Measurements from ENCODE around the gene RSPH3.

RSPH3 gene

DNA sequence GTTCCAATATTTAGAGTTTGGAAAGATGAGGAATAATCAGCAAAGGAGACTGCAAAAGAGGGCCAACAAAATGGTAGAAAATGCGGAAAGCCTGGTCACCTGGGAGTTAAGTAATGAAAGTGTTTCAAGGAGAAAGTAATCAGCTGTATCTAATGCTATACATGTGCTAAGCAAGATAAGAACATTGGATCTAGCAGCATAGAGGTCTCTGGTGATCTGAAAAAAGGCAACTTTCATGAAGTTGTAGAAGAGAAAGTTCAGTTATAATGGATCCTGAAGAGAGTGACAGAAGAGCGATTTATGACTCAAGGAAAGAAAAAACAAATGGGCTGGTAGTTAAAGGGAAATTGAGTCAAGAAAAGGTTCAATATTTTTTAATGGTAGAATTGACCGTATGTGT is 4.6 kb upstream of the RSPH3 start:
- TF ChIP-seq POLR2AphosphoS5 (IDR thresholded peaks at IDR 0.05; ENCODE audit: low read depth, low read length) (no peak), FOXP2 (optimal IDR thresholded peaks at IDR 0.05; ENCODE audit: borderline replicate concordance, extremely low read depth, extremely low read length, insufficient read depth) (no peak), TAF1 (IDR thresholded peaks at IDR 0.05; ENCODE audit: borderline replicate concordance, insufficient read depth, low read length) (no peak), SIN3A (IDR thresholded peaks at IDR 0.05; ENCODE audit: borderline replicate concordance, insufficient read depth, low read length) (no peak)
- TF ChIP-seq, protein P1, sequence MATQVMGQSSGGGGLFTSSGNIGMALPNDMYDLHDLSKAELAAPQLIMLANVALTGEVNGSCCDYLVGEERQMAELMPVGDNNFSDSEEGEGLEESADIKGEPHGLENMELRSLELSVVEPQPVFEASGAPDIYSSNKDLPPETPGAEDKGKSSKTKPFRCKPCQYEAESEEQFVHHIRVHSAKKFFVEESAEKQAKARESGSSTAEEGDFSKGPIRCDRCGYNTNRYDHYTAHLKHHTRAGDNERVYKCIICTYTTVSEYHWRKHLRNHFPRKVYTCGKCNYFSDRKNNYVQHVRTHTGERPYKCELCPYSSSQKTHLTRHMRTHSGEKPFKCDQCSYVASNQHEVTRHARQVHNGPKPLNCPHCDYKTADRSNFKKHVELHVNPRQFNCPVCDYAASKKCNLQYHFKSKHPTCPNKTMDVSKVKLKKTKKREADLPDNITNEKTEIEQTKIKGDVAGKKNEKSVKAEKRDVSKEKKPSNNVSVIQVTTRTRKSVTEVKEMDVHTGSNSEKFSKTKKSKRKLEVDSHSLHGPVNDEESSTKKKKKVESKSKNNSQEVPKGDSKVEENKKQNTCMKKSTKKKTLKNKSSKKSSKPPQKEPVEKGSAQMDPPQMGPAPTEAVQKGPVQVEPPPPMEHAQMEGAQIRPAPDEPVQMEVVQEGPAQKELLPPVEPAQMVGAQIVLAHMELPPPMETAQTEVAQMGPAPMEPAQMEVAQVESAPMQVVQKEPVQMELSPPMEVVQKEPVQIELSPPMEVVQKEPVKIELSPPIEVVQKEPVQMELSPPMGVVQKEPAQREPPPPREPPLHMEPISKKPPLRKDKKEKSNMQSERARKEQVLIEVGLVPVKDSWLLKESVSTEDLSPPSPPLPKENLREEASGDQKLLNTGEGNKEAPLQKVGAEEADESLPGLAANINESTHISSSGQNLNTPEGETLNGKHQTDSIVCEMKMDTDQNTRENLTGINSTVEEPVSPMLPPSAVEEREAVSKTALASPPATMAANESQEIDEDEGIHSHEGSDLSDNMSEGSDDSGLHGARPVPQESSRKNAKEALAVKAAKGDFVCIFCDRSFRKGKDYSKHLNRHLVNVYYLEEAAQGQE (IDR thresholded peaks at IDR 0.05; ENCODE audit: insufficient read depth in 1 of 2, low read depth in 2 of 2, low read length in 2 of 2) = no peak

DNA sequence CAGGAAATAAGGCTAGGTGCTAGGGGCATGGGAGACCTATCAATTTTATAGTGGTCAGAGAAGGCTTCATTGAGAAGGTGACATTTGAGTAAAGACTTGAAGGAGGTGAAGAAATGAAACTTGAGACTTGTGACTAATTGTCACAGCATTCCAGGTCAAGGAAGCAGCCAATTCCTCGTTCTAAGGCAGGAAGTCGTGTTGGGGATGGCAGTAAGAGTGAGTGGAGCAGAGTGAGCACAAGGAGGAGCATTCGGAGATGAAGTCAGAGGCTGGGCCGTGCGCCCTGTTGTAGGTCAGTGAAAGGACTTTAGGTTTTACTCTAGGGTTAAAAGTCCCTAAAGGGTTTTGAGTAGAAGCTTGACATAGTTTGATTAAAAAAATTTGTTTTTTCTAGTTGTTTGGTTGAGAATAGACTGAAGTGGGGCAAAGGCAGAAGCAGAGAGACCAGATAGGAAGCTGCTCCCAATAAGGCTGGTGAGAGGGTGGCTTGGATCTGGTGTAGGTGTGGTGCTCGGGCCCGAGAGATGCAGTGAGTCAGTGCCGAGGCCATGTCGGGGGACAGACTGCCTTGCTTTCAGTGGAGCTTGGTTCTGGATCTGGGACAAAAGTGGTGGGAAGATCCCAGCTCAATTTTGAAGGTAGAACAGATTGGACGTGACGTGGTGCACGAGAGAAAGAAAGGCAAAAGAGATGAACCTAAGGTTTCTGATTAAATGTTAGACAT is 2.6 kb upstream of the RSPH3 start:
- TF ChIP-seq FOXP2 (optimal IDR thresholded peaks at IDR 0.05; ENCODE audit: borderline replicate concordance, extremely low read depth, extremely low read length, insufficient read depth) (no peak), SIN3A (IDR thresholded peaks at IDR 0.05; ENCODE audit: borderline replicate concordance, insufficient read depth, low read length) (no peak), POLR2AphosphoS5 (IDR thresholded peaks at IDR 0.05; ENCODE audit: low read depth, low read length) (no peak), TAF1 (IDR thresholded peaks at IDR 0.05; ENCODE audit: borderline replicate concordance, insufficient read depth, low read length) (no peak)
- TF ChIP-seq, protein P1 (IDR thresholded peaks at IDR 0.05; ENCODE audit: insufficient read depth in 1 of 2, low read depth in 2 of 2, low read length in 2 of 2) = no peak

DNA sequence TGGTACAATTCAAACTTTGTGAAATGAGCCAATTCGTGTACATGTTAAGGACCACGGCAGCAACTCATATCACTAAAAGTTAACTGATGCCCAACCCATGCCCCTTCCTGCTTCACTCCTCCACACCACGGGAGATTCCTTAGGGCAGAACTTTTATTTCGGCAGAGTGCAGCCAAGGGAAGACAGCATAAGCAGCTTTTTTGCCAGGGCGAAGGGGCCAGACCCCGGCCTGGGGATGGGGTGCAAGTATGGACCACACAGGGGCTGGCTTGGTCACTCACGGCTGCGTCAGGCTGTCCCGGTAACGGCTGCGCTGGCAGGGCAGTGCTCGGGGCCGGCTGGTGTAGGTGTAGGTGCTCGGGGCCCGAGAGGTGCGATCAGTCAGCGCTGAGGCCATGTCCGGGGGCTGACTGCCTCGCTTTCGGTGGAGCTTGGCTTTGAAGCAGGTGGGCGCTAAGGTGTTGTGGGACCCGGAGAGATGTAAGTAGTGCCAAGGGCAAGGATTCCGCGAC is 792 bp downstream of the RSPH3 start:
- TF ChIP-seq, protein P1 (IDR thresholded peaks at IDR 0.05; ENCODE audit: insufficient read depth in 1 of 2, low read depth in 2 of 2, low read length in 2 of 2) = no peak
- TF ChIP-seq FOXP2 (optimal IDR thresholded peaks at IDR 0.05; ENCODE audit: borderline replicate concordance, extremely low read depth, extremely low read length, insufficient read depth) = no peak
- no peak for TF ChIP-seq POLR2AphosphoS5 (IDR thresholded peaks at IDR 0.05; ENCODE audit: low read depth, low read length)
- TF ChIP-seq TAF1 (IDR thresholded peaks at IDR 0.05; ENCODE audit: borderline replicate concordance, insufficient read depth, low read length) = no peak
- no peak for TF ChIP-seq SIN3A (IDR thresholded peaks at IDR 0.05; ENCODE audit: borderline replicate concordance, insufficient read depth, low read length)

DNA sequence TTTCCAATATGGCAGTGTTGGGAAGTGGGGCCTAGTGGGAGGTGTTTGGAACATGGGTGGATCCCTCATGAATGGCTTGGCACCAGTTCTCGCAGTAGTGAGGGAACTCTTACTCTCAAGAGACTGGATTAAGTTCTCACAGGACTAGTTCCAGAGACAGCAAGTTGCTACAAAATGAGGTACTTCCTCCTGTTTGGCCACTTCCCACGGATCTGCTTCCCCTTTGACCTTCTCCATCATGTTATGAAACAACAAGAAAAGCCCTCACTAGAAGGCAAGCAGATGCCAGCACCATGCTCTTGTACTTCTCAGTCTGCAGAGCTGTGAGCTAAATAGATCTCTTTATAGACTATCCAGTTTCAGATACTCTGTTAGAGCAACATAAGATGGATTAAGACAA is 3.1 kb downstream of the RSPH3 start:
- TF ChIP-seq TAF1 (IDR thresholded peaks at IDR 0.05; ENCODE audit: borderline replicate concordance, insufficient read depth, low read length) (no peak), FOXP2 (optimal IDR thresholded peaks at IDR 0.05; ENCODE audit: borderline replicate concordance, extremely low read depth, extremely low read length, insufficient read depth) (no peak), POLR2AphosphoS5 (IDR thresholded peaks at IDR 0.05; ENCODE audit: low read depth, low read length) (no peak), SIN3A (IDR thresholded peaks at IDR 0.05; ENCODE audit: borderline replicate concordance, insufficient read depth, low read length) (no peak)
- TF ChIP-seq, protein P1 (IDR thresholded peaks at IDR 0.05; ENCODE audit: insufficient read depth in 1 of 2, low read depth in 2 of 2, low read length in 2 of 2) = no peak

All from PFSK-1 (cell line).